ENCODE results near the gene PDIA5.
"Not testable (repeated sequence)": the region's sequence is repeated elsewhere in the genome, so short reads cannot be mapped to it uniquely, and the experiment has no call there.

Gene PDIA5

GRCh38 chr3:123151853-123152420 lies 85.1 kb downstream of the PDIA5 start:
- not testable (repeated sequence) for DNase-seq

- no peak for DNase-seq
Measured at GRCh38 chr3:123152687-123153086, 85.9 kb downstream of the PDIA5 start.

DNA sequence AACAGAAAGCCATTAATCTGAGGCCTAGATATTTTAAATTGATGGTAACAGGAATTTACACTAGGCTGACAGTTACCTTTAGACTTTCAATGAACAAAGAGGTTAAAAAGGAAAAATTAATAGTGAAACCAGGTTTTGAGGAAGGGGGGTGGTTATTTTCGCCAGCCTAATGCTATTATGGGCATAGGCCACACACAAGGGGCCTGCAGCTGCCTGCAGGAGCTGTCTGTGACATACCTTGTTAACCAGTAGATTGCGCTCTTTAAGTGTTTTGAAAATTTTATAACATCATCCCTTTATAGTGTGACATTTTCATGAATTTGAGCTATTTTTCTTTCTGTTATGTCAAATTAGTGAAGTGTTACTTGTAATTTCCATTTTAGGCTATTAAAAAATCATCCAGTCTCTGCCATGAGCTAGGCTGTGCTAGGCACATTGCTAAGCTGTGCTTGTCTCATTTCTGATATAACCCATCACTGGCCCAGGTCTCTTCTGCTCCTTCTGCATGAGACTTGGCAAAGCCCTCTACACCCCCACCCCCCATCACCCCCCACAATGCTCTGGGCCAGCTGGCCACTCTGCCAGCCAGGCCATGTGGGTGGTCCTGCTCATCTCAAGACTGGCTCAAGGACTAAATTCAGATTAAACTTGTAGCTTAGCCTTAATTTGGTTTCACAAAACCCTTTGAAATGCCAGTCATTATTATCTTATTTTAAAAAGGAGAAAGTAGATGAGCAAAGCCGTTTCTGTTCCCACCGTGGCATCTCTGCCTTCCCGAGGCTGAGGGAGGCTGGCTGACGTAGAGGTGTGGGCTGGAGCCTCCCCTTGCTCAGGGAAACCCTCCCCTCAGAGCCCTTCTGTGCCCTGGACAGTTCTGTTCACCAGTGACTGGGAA lies 86.5 kb downstream of the PDIA5 start:
- DNase-seq, result no peak

DNA sequence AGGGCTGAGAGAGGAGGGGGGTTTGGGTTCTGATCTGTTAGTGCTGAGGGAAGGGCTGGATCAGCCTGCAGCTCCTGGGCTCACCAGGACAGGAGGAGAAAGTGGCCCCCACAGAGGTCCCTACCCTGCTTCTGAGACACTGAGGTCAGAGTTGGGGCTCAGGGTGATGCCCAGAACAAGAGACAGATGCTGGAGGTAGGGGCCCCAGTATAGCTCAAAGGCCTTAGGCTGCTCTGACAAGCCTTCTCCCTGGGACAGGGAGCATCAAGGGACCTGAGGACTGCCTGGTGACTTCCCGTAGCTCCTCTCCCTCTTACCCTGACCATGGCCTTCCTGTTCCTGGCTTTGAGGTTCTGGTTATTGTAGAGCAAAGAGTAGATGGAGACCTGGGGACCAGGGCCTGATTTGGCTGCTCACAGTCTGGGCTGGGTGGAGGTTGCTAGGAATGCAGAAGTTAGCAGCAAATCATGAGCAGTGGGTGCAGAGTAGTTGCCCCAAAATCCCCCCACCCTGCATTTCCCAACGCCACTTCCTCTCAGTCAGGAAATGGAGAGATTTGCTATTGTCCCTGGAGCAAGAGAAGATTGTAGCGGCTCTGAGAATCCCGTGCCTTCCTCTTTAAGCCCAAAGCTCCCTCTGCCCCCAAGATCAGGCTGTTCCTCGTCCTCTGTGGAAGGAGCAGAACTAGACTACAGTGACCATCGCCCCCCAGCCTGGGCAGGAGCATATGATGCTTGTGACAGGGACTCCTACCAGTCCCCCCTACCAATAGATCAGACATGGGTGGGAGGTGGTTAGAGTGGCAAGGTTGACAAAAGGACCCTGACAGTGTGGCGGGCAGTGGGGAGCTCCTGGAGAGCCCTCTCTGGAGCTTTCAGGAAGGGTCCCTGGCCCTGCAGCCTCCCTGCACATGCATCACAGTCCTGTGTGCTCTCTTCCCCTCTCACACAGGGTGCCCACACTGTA lies 87.5 kb downstream of the PDIA5 start:
- no peak for DNase-seq

- DNase-seq, result no peak
Measured at GRCh38 chr3:123155471-123156011, 88.7 kb downstream of the PDIA5 start.

GRCh38 chr3:123156276-123156995 lies 89.6 kb downstream of the PDIA5 start:
- DNase-seq, result no peak

DNA sequence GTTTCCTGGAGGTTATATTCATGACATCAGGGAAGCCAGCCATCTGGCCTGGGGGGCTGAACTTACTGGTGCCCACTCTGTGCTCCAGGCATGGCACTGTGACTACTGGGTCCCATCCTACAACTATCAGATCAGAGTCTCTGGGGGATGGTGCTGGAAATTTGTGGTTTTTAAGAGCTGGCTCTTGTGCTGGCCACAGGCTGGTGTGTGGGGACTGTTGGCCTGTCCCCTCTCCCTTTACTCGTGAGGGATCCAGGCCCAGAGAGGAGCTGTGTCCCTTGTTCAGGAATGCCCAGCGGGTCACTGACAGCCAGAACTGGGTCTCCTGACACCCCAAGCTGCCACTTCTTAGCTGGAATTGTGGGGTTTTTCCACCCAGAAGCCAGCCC lies 90.4 kb downstream of the PDIA5 start:
- no peak for DNase-seq

DNA sequence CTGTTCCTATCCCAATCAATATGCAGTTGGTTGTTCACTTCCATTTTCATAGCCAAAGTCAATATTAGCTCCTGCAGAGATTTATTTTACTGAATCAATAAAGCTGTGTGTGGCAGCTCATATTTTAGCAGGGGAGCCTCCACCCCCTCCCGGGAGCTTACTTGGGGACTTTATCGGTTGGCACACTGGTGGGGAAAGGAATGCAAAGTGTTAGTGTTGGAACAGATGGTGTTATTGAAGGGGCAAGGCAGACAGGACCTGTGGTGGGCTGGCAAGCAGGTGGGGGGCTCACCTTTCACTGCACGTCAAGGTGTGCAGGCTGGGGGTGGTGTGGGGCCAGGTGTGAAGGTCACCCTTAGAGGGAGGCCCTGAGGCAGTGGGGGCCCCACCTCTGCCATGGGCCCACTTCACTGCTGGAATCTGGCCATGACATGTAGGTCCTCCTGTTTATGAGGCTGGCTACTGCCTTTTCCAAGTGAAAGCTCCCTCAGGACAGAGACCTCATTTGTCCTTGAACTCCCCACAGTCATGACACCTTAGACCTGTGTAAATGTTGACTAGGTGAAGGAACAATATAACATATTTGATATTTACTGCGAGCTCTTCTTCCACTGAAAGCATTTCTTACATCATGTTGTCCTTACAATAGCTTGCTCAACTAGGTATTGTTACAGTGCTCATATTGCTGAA lies 90.9 kb downstream of the PDIA5 start:
- no peak for DNase-seq

- DNase-seq, result no peak
Measured at GRCh38 chr3:123158330-123158729, 91.5 kb downstream of the PDIA5 start.

GRCh38 chr3:123158899-123159390 lies 92.1 kb downstream of the PDIA5 start:
- DNase-seq, result no peak

GRCh38 chr3:123159926-123160635 lies 93.3 kb downstream of the PDIA5 start:
- no peak for DNase-seq

GRCh38 chr3:123161167-123161566 lies 94.3 kb downstream of the PDIA5 start:
- no peak for DNase-seq

DNA sequence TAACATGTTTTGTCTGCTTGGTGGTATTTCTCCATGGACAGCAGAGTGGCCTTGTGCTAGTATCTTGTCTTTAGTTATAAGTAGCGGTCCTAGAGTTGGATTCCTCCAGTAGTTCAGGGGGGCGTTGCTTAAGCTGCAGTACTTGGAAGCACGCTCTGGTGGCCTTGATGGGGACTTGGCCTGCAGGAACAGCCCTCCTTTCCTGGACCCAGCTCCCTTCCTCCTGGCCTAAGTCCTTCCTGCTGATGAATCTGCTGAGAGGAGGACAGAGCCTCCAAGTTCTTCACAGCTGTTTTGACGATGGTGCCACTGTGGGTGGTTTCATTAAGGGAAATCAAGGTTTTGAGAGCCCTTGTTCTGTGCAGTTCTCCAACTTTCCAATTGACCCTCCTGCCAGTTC lies 96.3 kb downstream of the PDIA5 start:
- no peak for DNase-seq

DNA sequence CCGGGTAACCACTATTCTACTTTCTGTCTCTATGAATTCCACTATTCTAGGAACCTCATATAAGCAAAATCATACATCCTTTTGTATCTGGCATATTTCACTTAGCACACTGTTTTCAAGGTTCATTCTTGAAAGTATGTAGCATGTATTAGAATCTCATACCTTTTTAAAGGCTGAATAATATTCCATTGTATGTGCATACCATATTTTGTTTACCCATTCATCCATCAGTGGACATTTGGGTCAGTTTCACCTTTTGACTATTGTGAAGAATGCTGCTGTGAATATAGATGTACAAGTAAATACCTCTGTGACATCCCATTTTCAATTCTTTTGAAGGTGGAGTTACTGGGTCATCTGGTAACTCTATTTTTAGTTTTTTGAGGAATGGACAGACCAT lies 98.3 kb downstream of the PDIA5 start:
- no peak for DNase-seq

- no peak for DNase-seq
Measured at GRCh38 chr3:123167686-123168085, 100.9 kb downstream of the PDIA5 start.

GRCh38 chr3:123168122-123168521 lies 101.3 kb downstream of the PDIA5 start:
- no peak for DNase-seq

DNA sequence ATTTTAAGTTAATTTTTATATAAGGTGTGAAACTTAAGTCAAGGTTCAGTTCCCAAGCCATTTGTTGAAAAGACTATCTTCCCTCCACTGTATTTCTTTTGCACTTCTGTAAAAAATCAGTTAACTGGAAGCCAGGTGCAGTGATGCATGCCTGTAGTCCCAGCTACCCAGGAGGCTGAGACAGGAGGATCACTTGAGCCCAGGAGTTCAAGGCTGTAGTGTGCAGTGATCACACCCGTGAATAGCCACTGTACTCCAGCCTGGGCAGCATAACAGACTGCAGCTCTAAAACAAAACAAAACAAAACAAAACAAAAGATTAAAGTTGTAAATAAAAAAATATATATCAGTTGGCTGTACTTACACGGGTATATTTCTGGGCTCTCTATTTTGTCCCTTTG lies 101.8 kb downstream of the PDIA5 start:
- no peak for DNase-seq

- DNase-seq, result no peak
Measured at GRCh38 chr3:123169492-123169929, 102.7 kb downstream of the PDIA5 start.

- no peak for DNase-seq
Measured at GRCh38 chr3:123169930-123170329, 103.1 kb downstream of the PDIA5 start.

DNA sequence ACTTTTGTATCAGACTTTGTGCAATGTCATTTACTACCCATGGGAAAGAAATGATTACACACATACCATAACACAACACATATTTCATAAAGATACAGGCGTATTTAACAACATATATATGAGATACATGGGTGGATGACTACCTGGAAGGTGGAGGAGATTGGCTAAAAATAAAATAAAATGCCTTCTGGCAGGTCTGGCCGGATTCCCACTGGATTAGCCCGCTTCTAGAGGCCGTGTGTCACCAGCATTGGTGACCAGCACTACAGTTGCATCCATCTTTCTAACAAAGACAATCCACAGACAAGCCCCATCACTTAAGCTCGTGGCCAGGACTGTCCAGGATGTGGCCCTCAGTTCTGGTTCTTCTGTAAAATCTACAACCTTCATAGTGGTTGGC lies 114.0 kb downstream of the PDIA5 start:
- DNase-seq, result no peak

GRCh38 chr3:123186695-123187094 lies 119.9 kb downstream of the PDIA5 start:
- DNase-seq, result no peak
